Measurements from ENCODE around the gene ZNF277.

DNA sequence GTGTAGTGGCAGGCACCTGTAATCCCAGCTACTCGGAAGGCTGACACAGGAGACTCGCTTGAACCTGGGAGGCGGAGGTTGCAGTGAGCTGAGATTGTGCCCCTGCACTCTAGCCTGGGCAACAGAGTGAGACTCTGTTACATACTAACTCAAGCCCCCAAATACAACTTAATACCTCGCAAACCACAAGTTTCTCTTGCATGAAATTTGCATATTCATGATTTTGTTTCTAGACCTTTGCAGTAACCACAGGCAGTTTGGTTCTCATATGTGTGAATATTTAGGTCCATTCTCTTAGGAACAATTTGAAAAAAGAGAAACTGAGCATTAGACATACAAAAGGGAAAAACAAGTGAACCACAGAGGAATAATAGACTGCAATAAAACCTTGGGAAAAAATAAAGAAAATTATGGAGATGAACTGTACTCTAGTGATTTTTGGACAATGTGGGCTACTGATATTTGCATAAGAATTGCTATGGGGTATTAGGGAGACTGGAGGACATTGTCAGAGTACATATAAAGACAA is 77.0 kb downstream of the ZNF277 start:
- TF ChIP-seq, protein P1, sequence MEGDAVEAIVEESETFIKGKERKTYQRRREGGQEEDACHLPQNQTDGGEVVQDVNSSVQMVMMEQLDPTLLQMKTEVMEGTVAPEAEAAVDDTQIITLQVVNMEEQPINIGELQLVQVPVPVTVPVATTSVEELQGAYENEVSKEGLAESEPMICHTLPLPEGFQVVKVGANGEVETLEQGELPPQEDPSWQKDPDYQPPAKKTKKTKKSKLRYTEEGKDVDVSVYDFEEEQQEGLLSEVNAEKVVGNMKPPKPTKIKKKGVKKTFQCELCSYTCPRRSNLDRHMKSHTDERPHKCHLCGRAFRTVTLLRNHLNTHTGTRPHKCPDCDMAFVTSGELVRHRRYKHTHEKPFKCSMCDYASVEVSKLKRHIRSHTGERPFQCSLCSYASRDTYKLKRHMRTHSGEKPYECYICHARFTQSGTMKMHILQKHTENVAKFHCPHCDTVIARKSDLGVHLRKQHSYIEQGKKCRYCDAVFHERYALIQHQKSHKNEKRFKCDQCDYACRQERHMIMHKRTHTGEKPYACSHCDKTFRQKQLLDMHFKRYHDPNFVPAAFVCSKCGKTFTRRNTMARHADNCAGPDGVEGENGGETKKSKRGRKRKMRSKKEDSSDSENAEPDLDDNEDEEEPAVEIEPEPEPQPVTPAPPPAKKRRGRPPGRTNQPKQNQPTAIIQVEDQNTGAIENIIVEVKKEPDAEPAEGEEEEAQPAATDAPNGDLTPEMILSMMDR (IDR thresholded peaks at IDR 0.05; ENCODE audit: extremely low read depth in 1 of 2, insufficient read depth in 1 of 2, low read depth in 1 of 2, low read length in 2 of 2): no peak
- TF ChIP-seq EZH2 (IDR thresholded peaks at IDR 0.05; ENCODE audit: borderline replicate concordance, low read depth, low read length, severe bottlenecking) (no peak), POLR2A (IDR thresholded peaks at IDR 0.05; ENCODE audit: low read depth, low read length) (no peak), POLR2AphosphoS5 (IDR thresholded peaks at IDR 0.05; ENCODE audit: insufficient read depth, low read depth, low read length) (no peak), GATA2 (IDR thresholded peaks at IDR 0.05; ENCODE audit: insufficient read depth, insufficient read length, low read depth, low read length) (no peak)

All from endothelial cell of umbilical vein (primary cell).